B cell (primary cell): ENCODE data around the gene HMOX1. TPM values are rescaled to one million over a fixed set of nuclear protein-coding genes. Genes with fewer than 3 reads are reported as not detected.

ENCODE experiments used
- ATAC-seq: fragments of 200-7000 bp; cut with Tn5 transposase; one replicate; pipeline ENCODE4 v1.10.0; 2021; ENCODE audit warnings: low read depth, mild to moderate bottlenecking, moderate number of reproducible peaks, moderate library complexity
- CTCF ChIA-PET: fragments of 350-600 bp; sonication (Branson Sonifier 250); formaldehyde crosslinking; loops from one replicate; lab custom pipeline; 2021; ENCODE audit warnings: antibody characterized with exemption, inconsistent platforms; lab: Charles Lee
- POLR2A ChIA-PET: fragments of 350-600 bp; sonication (Branson Sonifier 250); formaldehyde crosslinking; loops from one replicate; lab custom pipeline; 2021; ENCODE audit warnings: antibody characterized with exemption; lab: Charles Lee
- DNase-seq: peaks from one replicate; pipeline ENCODE4 v3.0.0; 2013
- H2AFZ ChIP-seq: 2 replicates; pipeline ENCODE4 v1.6.1; 2012; ENCODE audit warnings: mild to moderate bottlenecking, low read depth, low read length; ENCODE audit not compliant: insufficient read depth, poor library complexity, severe bottlenecking
- H3K27ac ChIP-seq, 2 donors: 1 replicate in 1 of 2; 2 replicates in 1 of 2; pipeline ENCODE4 v1.5.1; 2012 to 2013; ENCODE audit warnings: low read length in 2 of 2, mild to moderate bottlenecking in 2 of 2, moderate library complexity in 1 of 2
- H3K27me3 ChIP-seq, 4 experiments: fragments of 200-600 bp in 1 of 4; sonication (generic) in 1 of 4; replicated peaks in 1 of 4; 1 replicate in 2 of 4; 2 replicates in 2 of 4; pipeline versions ENCODE4 v1.6.1 to v1.7.0; 2013 to 2016; ENCODE audit warnings: low read length in 3 of 4, mild to moderate bottlenecking in 2 of 4, mixed read lengths in 1 of 4, moderate library complexity in 1 of 4; ENCODE audit not compliant: insufficient read depth in 4 of 4, control insufficient read depth in 3 of 4; ENCODE audit errors: control extremely low read depth in 1 of 4
- H3K36me3 ChIP-seq, 2 experiments: replicated peaks in 1 of 2; 1 replicate in 1 of 2; 2 replicates in 1 of 2; pipeline versions ENCODE4 v1.6.1 to v1.7.1; 2013; ENCODE audit warnings: low read length in 1 of 2; ENCODE audit not compliant: insufficient read depth in 2 of 2, control insufficient read depth in 1 of 2; ENCODE audit errors: control extremely low read depth in 1 of 2, extremely low read depth in 1 of 2
- H3K4me1 ChIP-seq, 2 donors: fragments of 200-600 bp in 1 of 2; sonication (generic) in 1 of 2; 1 replicate in 1 of 2; 2 replicates in 1 of 2; pipeline versions ENCODE4 v1.5.1 to v1.6.1; 2013 to 2017; ENCODE audit warnings: low read length in 2 of 2; ENCODE audit not compliant: control insufficient read depth in 2 of 2, insufficient read depth in 2 of 2
- H3K4me2 ChIP-seq: replicated peaks from 2 replicates; pipeline ENCODE3; 2012; ENCODE audit warnings: mild to moderate bottlenecking, low read depth, low read length; ENCODE audit not compliant: poor library complexity, severe bottlenecking
- H3K4me3 ChIP-seq, 5 experiments: fragments of 200-600 bp in 1 of 5; sonication (generic) in 1 of 5; 1 replicate in 3 of 5; 2 replicates in 2 of 5; pipeline versions ENCODE4 v1.5.1 to v1.7.0; 2011 to 2016; ENCODE audit warnings: low read length in 4 of 5, mild to moderate bottlenecking in 4 of 5, low read depth in 2 of 5, control low read depth in 1 of 5, moderate library complexity in 1 of 5; ENCODE audit not compliant: insufficient read depth in 1 of 5; ENCODE audit errors: control extremely low read depth in 1 of 5, extremely low read depth in 1 of 5
- H3K79me2 ChIP-seq: fragments of 200-600 bp; sonication (generic); one replicate; pipeline ENCODE4 v1.6.0; 2016; ENCODE audit warnings: low read length; ENCODE audit not compliant: control insufficient read depth, insufficient read depth
- H3K9ac ChIP-seq: fragments of 200-600 bp; sonication (generic); 2 replicates; pipeline ENCODE4 v1.6.1; 2017; ENCODE audit warnings: mild to moderate bottlenecking, low read length, moderate library complexity
- H3K9me3 ChIP-seq, 3 donors: one replicate each; pipeline versions ENCODE4 v1.6.1 to v1.7.1; 2013; ENCODE audit warnings: low read length in 2 of 3; ENCODE audit not compliant: control insufficient read depth in 2 of 3, insufficient read depth in 1 of 3; ENCODE audit errors: control extremely low read depth in 1 of 3
- H4K20me1 ChIP-seq: 2 replicates; pipeline ENCODE4 v1.6.0; 2012; ENCODE audit warnings: mild to moderate bottlenecking, low read length; ENCODE audit not compliant: insufficient read depth, control insufficient read depth, poor library complexity, severe bottlenecking
- H3K27ac Mint-ChIP-seq: one replicate; pipeline ENCODE4 v1.8.0; 2021; ENCODE audit warnings: mixed read lengths
- H3K27me3 Mint-ChIP-seq: one replicate; pipeline ENCODE4 v1.8.0; 2021; ENCODE audit warnings: mixed read lengths
- H3K4me1 Mint-ChIP-seq: one replicate; pipeline ENCODE4 v1.8.0; 2021; ENCODE audit warnings: mixed read lengths
- H3K4me3 Mint-ChIP-seq: one replicate; pipeline ENCODE4 v1.8.0; 2021; ENCODE audit warnings: mixed read lengths
- H3K9me3 Mint-ChIP-seq: one replicate; pipeline ENCODE4 v1.8.0; 2022; ENCODE audit warnings: mixed read lengths; ENCODE audit not compliant: insufficient read depth
- EZH2 ChIP-seq: IDR thresholded peaks from 2 replicates; pipeline ENCODE4 v1.6.1; 2012; ENCODE audit warnings: borderline replicate concordance, low read depth, mild to moderate bottlenecking, moderate library complexity, low read length; ENCODE audit not compliant: insufficient read depth, poor library complexity, severe bottlenecking
- WGBS: methylation state at CpG from one replicate; pipeline ENCODE4 v1.1.5; 2013; ENCODE audit warnings: missing lambda C conversion rate; ENCODE audit not compliant: insufficient coverage; 5-methylcytosine and 5-hydroxymethylcytosine counted together
- intact Hi-C: fragments of 100-400 bp; cut with micrococcal nuclease; formaldehyde crosslinking; loops from one replicate; pipeline ENCODE4 v1.10.0; 2022
- polyA plus RNA-seq: library from polyadenylated mRNA; depleted of rRNA; stranded (reverse); fragments of >200 nt; gene quantifications from 2 replicates; pipeline ENCODE4 v1.2.3, GENCODE V29; 2012
- total RNA-seq, 2 donors: library from RNA; stranded (reverse); fragments of 120-200 nt in 1 of 2; gene quantifications; 1 replicate in 1 of 2; 2 replicates in 1 of 2; pipeline versions ENCODE4 v1.2.3 to v1.2.4, GENCODE V29; 2013 to 2022
- TF ChIP-seq, protein P1 (sequence below): fragments of 200-600 bp; IDR thresholded peaks from one replicate; pipeline ENCODE4 v1.8.0; 2022; ENCODE audit warnings: antibody characterized with exemption, mild to moderate bottlenecking

HMOX1 gene
- total and polyA plus RNA-seq, 2 donors (not counting 1 experiment from before 2014, with no cell fraction given), result 9.4 to 21.9 TPM

- POLR2A ChIA-PET, result interaction anchor here (0.6 to 4.6 kb wide), 12 partner anchors 10 to 153 kb away, joined by 3 to 94 read pairs (median 6); partner anchors contain the start of genes HMOX1, MCM5 and TOM1
- H3K4me2 ChIP-seq, result peak overlapping the region; percentile 73
- peak overlapping the region; percentile 99 for H3K27ac ChIP-seq
These were observed 29.8 kb downstream of the HMOX1 start for GRCh38 chr22:35410663-35411034.

GRCh38 chr22:35411102-35411501 is 30.2 kb downstream of the HMOX1 start:
- Mint-ChIP-seq H3K9me3 (no peaks in the 10 kb centered on the region), H3K4me3 (peak overlapping the region; percentile 83), H3K27me3 (no peaks in the 10 kb centered on the region), H3K4me1 (peaks cover 53% of the 10 kb centered on the region), H3K27ac (peak overlapping the region; percentile 96)
- ChIA-PET CTCF (interaction anchor here (0.6 to 16.1 kb wide), 17 partner anchors 10 to 745 kb away, joined by 3 to 311 read pairs (median 13); partner anchors contain the start of genes HMOX1, MCM5 and TOM1), POLR2A (interaction anchor here (0.7 to 4.6 kb wide), 6 partner anchors 11 to 59 kb away, joined by 3 to 94 read pairs (median 14); partner anchors contain the start of gene MCM5)
- TF ChIP-seq, protein P1, sequence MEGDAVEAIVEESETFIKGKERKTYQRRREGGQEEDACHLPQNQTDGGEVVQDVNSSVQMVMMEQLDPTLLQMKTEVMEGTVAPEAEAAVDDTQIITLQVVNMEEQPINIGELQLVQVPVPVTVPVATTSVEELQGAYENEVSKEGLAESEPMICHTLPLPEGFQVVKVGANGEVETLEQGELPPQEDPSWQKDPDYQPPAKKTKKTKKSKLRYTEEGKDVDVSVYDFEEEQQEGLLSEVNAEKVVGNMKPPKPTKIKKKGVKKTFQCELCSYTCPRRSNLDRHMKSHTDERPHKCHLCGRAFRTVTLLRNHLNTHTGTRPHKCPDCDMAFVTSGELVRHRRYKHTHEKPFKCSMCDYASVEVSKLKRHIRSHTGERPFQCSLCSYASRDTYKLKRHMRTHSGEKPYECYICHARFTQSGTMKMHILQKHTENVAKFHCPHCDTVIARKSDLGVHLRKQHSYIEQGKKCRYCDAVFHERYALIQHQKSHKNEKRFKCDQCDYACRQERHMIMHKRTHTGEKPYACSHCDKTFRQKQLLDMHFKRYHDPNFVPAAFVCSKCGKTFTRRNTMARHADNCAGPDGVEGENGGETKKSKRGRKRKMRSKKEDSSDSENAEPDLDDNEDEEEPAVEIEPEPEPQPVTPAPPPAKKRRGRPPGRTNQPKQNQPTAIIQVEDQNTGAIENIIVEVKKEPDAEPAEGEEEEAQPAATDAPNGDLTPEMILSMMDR, result peak; percentile 71
- TF ChIP-seq EZH2, result no peak
- Histone ChIP-seq H3K4me1 (peaks cover 31 to 39% of the 10 kb centered on the region in 2 donors), H3K79me2 (peaks cover 24% of the 10 kb centered on the region), H4K20me1 (no peaks in the 10 kb centered on the region), H3K4me3 (peak overlapping the region in 2 of 5 experiments; percentile 21 to 45), H3K9ac (peak overlapping the region; percentile 63), H3K36me3 (peaks cover 2 to 74% of the 10 kb centered on the region in 2 experiments), H3K9me3 (no peaks in the 10 kb centered on the region), H3K4me2 (peak overlapping the region; percentile 73), H3K27ac (peak overlapping the region; percentile 99), H2AFZ (peak overlapping the region; percentile 67), H3K27me3 (no peaks in the 10 kb centered on the region)
- WGBS, result 36% methylated on average over 7 of the region's 7 CpGs
- intact Hi-C loops, result loop anchor here (2.0 kb wide), 1 partner anchor 130 kb away; the partner anchor contains the start of gene RASD2
- DNase-seq (peak; percentile 84), ATAC-seq (peak; percentile 19)

More at GRCh38 chr22:35410663-35411034, 29.8 kb downstream of the HMOX1 start:
- H3K4me1 Mint-ChIP-seq, result peaks cover 53% of the 10 kb centered on the region
- Histone ChIP-seq H3K36me3 (peaks cover 0 to 74% of the 10 kb centered on the region in 2 experiments), H3K9ac (peak overlapping the region; percentile 63), H3K4me3 (peak overlapping the region in 3 of 5 experiments; percentile 1 to 45 (median 21)), H3K9me3 (no peaks in the 10 kb centered on the region), H4K20me1 (no peaks in the 10 kb centered on the region), H2AFZ (peak overlapping the region; percentile 3), H3K79me2 (peaks cover 22% of the 10 kb centered on the region), H3K4me1 (peaks cover 31 to 39% of the 10 kb centered on the region in 2 donors), H3K27me3 (no peaks in the 10 kb centered on the region)
- H3K27me3 Mint-ChIP-seq, result no peaks in the 10 kb centered on the region
- DNase-seq (no peak), ATAC-seq (no peak)
- no peaks in the 10 kb centered on the region for H3K9me3 Mint-ChIP-seq
- peak overlapping the region; percentile 83 for H3K4me3 Mint-ChIP-seq
- 62% methylated on average over 6 of the region's 6 CpGs for WGBS
- peak overlapping the region; percentile 96 for H3K27ac Mint-ChIP-seq
- intact Hi-C loops, result loop anchor here (1.0 to 2.0 kb wide), 8 partner anchors 11 to 173 kb away; partner anchors contain the start of genes HMOX1 and RASD2
- TF ChIP-seq, protein P1, result no peak
- TF ChIP-seq EZH2, result no peak
- CTCF ChIA-PET, result interaction anchor here (0.6 to 16.1 kb wide), 18 partner anchors 12 to 745 kb away, joined by 3 to 311 read pairs (median 12); partner anchors contain the start of genes HMOX1, MCM5 and TOM1
